GM18907 (cell line): ENCODE results near the gene HLA-DMB.
A peak's percentile ranks its signal among the peaks of the same experiment; 100 is the strongest.
"Not testable (repeated sequence)": the region's sequence is repeated elsewhere in the genome, so short reads cannot be mapped to it uniquely, and the experiment has no call there.

Experiments
- ATAC-seq: cut with Tn5 transposase; IDR thresholded peaks from one replicate; pipeline ENCODE4 v1.9.1; 2021; ENCODE audit warnings: mild to moderate bottlenecking, moderate library complexity; ENCODE audit not compliant: unreplicated experiment

The HLA-DMB gene

DNA sequence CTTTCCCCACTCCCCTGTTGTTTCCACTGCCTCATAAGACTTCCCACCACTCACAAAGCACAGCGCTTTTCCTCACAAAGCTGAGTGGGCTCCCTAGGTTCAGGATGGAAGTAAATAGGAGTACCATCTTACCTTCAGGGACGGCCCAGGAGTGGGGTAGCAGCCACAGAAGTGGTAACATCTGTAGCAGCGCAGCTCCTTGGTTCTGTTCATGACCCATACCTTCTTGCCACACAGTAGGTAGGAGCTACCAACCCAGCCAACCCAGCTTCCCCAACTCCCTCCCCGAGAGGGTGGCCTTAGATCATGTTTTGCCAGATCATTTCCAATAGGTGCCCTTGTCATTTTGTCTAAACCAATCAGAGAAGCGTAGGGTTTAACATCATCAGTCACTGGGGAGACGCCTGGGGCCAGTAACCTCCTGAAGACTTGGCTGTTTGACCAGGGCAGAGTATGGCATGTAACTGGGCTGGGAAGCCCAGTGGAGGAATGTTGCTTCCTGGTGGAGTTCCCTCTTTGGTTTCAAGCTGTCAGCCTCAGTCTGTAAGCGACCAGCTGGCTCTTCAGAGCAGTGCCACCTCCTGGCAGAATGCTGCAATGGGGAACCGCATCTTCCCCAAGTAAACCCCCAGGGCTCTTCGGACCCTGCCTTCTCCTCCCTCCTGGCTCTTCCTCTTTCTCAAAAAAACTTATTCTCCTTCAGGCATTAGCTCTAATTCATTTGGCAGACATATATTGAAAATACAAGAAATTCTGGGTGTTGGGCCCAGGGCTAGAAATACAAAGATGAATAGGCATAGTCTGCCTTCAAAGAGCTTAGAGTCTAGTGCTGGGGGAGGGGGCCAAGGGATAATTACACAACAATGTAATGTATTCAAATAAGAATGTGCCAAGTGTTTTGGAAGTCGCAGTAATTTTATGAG is 12.2 kb upstream of the HLA-DMB start, which contains the start of gene HLA-DMA:
TSS of gene HLA-DMA (minus strand) at position 281 of the 923 bp plus-strand sequence. CDS start at position 220, 61 bp downstream.
- peak; percentile 88 for ATAC-seq

DNA sequence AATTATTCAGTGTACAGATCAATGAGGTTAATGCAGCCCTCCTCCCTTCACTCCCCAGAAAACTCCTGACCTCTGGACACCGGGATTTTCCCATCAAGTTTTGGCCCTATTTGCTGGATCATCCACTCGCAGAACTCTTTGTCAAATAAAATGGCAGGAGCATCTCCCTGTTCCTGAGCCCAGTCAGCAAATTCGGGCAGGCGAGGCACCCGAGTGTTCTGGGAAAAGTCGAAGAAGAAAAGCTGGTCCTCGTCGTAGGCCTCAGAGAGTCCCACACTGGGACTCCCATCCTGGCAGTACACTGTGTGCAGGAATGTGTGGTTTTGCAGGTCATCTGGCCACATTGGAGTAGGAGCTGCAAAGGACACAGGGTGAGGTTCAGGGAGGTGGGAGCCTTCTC is 9.6 kb upstream of the HLA-DMB start:
- ATAC-seq: no peak

DNA sequence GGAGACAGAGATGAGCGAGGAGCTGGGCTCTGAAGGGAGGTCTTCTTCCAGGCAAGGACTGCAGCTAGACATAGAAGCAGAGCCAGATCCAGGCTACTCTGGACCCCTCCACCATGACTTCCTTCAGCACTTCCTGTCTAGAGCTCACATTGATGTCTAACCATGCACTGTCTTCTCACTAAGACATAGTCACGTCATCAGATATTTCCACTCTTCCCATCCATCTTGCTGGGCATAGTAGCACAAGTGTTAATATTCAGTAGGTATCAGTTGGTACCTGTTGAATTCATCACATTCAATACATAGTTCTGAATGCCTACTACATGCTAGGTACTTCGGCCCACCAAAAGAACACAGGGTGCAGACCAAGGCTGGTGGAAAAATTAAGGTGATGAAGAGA is 9.2 kb upstream of the HLA-DMB start:
- ATAC-seq: no peak

DNA sequence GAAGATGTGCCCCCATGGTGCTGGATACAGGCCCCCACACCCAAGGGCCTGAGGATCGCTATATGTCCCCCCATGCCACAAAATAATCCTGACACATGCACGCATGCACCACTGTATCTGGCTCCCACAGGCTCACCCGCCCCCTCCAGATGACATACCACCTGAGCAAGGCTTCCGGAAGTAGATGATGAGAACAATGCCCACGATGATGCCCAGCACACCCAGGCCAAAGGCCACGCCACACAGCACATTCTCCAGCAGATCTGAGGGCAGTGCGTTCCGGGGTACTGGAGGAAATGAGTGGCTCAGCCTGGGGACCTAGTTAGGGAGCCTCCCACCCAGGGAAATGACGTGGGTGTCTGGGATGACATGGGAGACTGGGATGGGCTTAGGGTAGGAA is 8.3 kb upstream of the HLA-DMB start:
- no peak for ATAC-seq

DNA sequence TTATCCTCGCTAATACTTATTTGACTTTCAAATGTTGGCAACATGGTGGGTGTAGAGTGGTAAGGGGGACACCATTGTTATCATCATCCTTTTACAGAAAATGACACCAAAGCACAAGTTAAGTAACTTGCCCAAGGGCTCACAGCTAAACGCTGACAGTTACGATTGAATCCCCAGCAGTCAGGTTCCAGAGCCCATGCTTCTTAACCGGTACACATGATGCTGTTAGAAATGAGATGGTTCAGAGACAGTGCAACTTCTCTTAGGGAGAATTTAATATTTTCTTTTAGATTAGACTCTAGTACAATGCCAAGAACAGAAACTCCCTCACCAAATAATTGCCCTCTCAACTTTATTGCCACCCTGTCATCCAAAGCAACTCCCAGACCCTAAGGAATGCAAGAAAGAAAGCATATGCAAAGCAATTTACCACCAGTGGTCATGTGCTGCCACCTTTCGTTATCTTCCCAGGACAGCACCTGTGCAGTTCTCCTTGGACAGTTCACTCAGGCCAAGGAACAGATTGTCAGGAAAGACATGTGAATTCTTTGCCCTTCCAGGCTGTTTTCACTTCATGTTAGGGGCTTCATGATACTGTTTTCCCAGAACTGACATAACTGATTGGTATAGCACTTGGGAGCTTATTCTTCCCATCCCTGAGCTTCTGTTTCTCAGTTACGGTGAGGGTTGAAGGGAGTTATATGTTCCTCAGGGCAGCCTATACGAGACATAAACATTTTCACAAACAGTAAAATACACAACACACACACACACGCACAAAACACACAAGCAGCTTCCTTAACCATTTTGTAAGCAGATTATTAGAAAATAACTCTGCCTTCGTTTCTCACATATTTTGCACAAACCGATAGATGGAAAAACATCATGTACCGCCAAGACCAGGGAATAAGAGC is 7.0 kb upstream of the HLA-DMB start:
- no peak for ATAC-seq

DNA sequence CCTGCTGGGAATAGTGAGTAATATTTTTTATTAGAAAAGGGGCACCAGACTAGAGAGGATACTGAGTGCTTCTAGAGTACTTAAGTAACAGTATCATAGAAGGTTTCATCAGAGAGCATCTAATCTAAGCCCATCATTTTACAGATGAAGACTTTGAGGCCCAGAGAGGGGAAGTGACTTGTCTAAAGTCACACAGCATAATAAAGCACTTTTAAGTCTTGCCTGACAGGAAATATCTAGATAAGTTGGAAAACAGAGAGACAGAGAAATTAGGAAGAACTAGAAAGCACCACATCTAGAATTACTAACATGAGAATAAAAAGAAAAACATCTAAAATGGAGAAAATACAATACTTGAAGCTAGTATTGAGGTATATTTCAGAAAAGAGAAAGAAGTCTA is 6.1 kb upstream of the HLA-DMB start:
- ATAC-seq: no peak

DNA sequence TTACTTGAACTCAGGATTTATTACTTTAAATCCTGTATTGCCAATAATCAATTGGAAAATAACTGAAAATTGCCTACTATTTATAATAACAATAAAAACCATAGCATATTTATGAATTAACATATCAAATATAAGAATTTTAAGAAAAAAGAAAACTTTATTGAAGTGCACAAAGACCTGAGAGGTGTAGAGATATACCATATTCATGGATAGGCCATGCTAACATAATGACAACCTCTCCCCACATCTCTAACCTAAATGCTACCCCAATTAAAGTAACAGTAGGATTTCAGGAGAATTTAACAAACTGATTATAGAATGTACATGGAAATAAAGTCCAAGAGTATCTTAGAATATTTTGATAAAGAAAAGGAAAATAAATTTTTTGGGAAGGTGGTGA is 5.1 kb upstream of the HLA-DMB start:
- ATAC-seq: no peak

DNA sequence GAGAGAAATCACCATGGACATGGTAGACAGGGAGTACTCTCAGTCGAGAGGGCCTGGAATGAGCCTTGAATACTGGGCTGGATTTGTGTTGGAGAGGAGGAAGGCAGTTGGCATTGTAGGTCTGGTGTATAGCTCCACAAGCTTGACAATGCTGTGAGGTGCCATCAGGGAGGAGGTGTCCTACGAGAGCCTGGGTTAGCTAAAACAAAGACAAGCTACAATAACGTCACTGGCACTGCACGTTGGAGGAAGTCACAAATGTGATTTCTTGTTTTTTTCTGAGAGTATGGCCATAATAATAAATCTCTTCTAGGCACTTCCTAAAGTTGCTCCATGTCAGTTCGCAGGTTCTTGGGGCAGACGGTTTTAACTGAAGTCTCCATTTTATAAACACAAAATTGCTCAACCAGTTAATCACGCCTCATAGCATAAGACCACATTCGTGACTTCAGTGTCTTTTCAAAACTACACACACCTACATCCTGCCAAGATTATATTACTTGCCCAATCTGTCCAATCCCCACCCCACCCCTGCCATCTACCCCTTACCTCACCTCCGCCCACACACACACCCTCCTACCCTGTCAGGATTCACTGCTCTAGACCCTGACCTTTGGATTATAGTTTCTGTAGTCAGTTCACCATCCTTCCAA is 4.4 kb upstream of the HLA-DMB start:
- ATAC-seq: no peak

DNA sequence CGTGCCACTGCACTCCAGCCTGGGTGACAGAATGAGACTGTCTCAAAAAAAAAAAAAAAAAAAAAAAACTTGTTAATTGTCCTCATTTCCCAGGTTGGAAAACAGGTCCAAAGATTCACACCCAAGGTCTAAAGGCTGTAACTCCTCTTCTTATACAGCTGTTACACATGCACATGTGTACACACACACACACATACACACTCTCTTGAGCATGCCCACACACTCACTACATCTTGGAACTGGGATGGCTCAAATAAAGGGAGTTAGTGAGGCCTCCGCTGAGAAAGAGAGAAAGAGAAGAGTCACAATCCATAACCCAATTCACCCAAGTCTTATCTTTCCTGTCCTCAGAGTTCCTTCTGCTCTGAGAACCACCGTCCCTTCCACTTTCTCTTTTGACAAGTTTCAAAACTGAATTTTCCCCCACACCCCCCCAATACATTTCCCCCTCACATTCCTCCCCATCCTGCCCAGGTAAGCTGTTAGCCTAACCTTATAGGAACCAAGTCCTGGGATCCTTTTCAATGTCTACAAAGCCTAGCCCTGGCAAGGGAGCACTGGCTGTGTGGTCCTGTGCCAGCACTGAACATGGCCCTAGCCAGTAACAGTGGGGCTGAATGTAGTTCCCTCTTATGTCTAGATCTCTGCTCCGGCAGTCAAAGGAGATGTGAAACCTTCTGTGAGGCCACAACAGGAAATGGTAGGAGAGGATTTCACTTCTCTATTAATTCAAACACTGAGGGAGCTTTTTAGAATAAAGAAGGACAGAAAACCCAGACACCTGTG is 3.2 kb upstream of the HLA-DMB start:
- peak; percentile 43 for ATAC-seq

DNA sequence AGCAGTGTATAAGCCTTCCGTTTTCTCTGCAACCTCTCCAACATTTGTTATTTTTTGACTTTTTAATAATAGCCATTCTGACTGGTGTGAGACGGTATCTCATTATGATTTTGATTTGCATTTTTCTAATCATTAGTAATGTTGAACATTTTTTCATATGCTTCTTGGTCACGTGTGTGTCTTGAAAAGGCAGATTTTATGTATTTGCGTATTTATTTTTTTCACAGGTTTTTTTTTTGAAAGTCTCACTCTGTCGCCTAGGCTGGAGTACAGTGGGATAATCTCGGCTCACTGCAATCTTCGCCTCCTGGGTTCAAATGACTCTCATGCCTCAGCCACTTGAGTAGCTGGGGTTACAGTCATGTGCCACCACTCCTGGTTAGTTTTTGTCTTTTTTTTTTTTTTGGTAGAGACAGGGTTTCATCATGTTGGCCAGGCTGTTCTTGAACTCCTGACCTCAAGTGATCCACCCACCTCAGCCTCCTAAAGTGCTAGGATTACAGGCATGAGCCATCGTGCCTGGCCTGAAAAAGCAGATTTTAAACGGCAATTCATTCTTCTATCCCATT is 1.8 kb upstream of the HLA-DMB start:
- not testable (repeated sequence) for ATAC-seq

DNA sequence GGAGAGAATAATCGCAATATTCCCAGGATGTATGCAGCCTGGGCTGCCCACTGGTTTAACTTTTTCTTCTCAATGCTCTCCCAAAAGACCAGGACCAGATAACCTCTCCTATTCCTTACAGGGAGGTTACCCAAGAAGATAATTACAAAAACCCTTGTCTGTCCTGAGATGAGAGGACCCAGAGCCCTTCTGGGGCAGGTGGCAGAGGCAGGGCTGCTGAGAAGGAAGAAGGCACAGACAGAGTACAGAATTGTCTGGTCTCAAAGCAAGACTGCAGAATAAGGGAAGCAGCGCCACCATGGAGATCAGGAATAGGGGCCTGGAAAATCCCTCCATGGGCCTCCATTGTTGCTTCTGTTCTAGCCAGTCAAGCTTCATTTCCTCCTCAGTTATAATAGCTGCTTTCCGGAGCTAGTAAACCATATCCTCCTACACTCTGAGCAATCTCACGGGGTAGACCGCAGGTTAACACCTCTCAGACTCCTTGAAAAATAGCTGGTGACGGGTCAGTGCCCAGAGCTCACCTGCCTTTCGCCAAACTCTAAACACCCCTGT is 463 bp upstream of the HLA-DMB start:
- peak; percentile 52 for ATAC-seq

DNA sequence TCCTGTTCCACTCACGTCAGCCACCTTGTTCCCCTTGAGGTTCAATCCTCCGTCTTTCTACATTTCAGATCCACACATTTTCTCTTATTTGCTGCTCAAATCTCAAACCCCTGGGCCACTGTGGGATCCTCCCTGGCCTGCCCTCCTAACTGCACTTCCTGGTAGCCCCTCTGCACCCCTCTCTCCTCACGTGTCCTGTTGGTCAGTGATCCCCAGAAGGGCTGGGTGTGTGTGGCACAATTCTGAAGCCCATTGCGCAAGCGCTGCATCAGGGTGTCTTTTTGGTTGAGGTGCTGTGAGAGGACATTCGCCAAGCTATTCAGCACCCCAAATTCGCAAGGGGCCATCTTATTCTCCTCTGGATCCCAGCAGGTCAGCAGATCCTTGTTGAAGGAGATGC is 2.3 kb downstream of the HLA-DMB start:
- no peak for ATAC-seq

DNA sequence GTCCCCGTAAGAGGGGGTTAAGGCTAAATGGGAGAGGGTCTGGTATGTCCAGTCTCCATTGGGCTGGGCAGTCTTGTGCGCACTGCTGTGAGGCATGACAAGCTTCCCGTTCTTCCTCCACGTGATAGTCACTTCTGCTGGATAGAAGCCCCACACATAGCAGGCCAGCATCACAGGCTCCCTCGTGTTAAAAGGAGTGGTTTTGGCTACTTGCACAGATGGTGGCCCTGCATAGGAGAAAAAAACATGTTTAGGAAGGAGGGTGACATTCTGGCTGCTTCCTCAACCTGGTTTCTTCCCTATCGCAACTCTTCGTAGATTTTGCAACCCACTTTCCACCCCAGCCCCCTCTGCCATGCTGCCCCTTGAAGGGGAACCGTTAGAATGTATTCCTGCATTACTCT is 3.6 kb downstream of the HLA-DMB start:
- no peak for ATAC-seq

DNA sequence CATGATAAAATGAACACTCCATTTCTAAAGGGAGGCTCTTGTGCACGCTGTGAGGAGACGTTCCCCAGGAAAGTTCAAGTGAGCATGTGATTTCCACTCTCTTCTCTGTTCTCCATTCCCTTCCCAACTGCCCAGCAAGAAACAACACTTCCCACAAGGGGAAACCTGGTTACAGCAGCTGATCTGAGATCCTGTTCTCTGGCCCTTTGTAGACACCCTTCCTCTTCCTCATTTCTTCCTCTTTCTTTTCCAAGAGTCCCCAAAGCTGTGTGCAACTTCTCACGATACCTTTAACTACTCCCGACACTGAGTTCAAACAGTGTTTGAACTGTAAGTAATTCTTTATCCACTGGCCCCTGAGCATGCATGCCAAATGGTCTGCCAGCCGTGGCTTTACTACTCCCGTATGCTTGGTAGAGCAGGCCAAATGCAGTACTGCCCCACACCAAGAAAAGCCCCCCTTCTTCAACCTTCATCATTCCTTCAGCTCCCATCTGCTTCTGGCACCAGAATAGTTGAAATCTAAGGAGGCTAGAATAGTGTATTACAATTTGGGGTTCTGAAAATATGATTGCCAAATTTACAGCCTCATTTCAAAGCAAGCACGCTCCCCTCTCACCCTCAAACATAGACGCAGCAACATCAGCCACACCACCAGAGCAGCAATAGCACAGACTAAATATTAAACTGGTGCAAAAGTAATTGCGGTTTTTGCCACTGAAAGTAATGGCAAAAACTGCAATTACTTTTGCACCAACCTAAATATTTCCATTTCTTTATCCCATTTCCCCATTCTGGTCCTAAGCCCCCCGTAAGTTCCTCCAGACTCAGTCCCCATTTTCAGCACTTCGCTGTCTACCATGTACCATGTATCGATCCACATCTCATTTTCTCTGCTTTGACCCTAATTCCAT is 4.3 kb downstream of the HLA-DMB start:
- ATAC-seq: no peak

DNA sequence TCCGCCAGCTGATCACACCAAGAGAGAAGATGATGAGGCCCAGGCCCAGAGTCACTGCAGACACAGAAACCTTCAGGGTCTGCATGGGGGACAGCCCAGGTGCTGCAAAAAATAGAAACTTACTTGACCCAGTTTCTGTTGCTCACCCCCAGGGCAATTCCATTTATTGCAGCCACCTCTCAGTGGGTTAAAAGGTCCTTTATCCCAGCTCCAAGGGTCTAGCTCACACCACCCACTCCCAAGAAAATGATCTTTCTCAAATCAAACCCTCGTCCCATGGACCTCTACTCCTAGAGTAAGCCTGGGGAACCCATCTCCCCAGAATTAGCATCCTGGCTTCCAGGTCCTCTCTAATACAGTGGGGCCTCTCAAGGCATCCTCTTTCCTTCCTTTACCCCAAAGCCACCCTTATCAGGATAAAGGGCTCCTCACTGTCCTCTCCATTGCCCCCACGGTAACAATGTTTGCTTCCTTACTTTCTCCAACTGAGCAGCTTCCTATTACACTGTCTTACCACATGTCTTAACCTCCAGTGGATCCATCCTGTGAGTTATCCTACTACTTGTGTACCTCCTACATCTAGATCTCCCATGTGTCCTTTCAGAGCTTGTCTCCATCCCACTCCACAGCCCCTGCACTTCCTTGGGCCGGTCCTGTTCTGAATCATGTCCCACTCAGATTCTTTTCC is 5.1 kb downstream of the HLA-DMB start:
- no peak for ATAC-seq

DNA sequence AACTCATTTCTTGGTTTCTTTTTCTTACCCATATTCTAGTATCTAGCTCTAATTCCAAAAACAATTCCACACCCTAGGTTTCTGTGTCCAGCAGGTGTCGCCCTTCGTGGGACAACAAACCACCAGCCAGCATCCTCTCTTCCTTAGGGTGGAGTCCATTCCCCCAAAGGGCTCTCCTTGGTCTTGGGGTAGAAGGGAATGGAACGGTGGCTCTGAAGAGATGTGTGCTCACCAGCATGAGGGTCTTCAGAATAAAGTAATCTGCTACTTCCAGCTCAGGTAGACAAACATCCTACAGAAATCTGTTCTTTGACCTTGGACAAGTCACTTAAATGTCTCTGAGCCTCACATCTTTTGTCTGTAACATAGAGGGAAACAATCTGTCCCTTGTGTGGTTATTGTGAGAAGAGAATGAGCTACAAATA is 7.2 kb downstream of the HLA-DMB start:
- no peak for ATAC-seq

DNA sequence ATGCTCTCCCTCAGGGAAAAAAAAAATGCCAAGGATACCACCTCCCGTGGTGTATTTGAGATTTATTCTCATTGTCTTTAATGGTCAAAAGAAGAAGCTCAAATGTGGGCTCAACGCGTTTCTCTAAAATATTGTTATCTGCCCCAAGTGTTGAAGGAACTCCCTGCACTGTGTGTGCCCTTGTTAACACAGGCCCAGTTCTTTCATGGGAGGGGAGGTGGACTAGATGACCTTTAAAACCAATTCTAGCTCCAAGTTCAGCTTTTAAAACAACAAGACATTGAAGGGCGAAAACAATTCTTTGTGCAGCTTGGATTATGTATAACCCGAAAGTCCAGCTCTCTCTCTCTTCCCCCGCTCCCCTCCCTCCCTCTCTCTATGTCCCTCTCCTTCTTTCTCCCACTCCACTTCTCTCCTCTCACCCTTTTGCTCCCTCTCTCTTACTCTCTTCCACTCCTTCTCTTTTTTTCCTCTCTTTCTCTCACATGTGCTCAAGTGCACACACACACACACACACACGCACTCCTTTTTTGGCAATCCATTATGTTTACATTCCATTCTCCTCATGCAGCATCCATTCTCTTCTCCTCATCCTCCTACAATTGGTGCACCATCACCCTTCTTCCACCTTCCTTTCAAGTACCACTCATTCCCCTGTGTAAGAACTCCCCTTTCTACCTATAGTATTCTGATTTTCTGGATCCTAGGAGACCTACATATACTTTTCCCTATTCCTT is 8.5 kb downstream of the HLA-DMB start:
- ATAC-seq: no peak
